ENCODE data around the gene PAXX. TPM values are rescaled to one million over a fixed set of nuclear protein-coding genes. Genes with fewer than 3 reads are reported as not detected.

The PAXX gene
- total RNA-seq, 2 experiments from 2014 or later, result 67.0 to 67.8 TPM

DNA sequence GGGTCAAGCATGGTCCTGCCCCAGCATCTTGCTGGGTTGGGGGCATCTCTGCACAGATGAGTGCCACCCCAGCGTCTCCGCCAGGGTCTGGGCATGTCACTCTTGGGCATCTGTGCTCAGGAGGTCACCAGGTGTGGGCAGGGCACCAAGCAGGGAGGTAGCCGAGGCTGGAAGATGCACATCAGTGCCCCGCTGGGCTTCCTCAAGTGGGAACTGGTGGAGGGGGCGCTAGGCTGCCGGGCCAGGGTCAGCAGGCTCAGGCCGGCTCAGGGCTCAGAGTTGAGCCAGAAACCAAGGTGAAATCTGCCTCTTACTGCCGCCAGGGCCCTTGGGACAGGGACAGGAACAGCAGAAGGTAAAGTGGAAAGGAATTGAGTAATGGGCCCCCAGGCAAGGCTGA, 43.7 kb downstream of the PAXX start:
- ATAC-seq (ENCODE audit: poor library complexity) (no peak), DNase-seq (no peak)
- ChIA-PET CTCF (interaction anchor here (0.8 to 2.9 kb wide), 14 partner anchors 10 to 252 kb away, joined by 3 to 20 read pairs (median 10); partner anchors contain the start of genes AJM1, CLIC3, MAN1B1 and NPDC1), POLR2A (interaction anchor here (0.6 to 2.4 kb wide), 6 partner anchors 13 to 245 kb away, joined by 3 to 9 read pairs (median 6); partner anchors contain the start of genes AJM1, MAN1B1, SAPCD2 and TMEM141)
- no peak overlapping the region for H3K4me3 ChIP-seq (ENCODE audit: low read length)
- H3K4me1 ChIP-seq (ENCODE audit: insufficient read depth, low read length), result peaks cover 42% of the 10 kb centered on the region
- H3K27ac ChIP-seq (ENCODE audit: low read depth in 1 of 2, low read length in 2 of 2), result no peak overlapping the region
- Mint-ChIP-seq H3K27ac (no peak overlapping the region), H3K36me3 (ENCODE audit: low read depth) (no peaks in the 10 kb centered on the region), H3K9me3 (no peaks in the 10 kb centered on the region), H3K4me3 (no peak overlapping the region), H3K27me3 (no peaks in the 10 kb centered on the region), H3K4me1 (ENCODE audit: low read depth) (peaks cover 33% of the 10 kb centered on the region)
- H3K27me3 ChIP-seq (ENCODE audit: control insufficient read depth in 1 of 2, insufficient read depth in 2 of 2, low read length in 2 of 2), result no peaks in the 10 kb centered on the region
- TF ChIP-seq CTCF (IDR thresholded peaks at IDR 0.05), result no peak
- no peaks in the 10 kb centered on the region for H3K9me3 ChIP-seq (ENCODE audit: control insufficient read depth in 1 of 2, insufficient read depth in 1 of 2, low read length in 2 of 2)
- intact Hi-C loops (cut with DNase I, micrococcal nuclease), result loop anchor here (1.0 to 2.0 kb wide), 4 partner anchors 31 to 249 kb away; partner anchors contain the start of gene AJM1 (in 1 of the 2)
- no peaks in the 10 kb centered on the region for H3K36me3 ChIP-seq (ENCODE audit: insufficient read depth, low read length)

DNA sequence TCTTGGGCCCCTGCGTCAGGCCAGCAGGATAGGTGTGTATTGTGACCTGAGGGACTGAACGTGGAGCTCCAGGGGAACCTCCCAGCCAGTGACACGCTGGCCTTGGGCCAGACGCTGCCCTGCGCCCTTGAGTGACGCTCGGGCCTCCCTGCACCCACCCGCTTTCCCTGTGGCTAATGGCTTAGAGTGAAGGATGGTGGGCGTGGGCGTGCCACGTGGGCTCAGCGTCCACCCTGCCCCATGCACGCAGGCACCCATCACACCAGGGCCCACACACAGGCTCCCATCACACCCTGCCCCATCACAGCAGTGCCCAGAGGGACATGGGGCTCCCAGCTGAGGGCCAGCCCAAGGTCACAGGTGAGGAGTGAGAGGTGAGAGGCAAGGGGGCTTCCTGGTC, 44.8 kb downstream of the PAXX start:
- Histone ChIP-seq H3K4me3 (ENCODE audit: low read length) (no peak overlapping the region), H3K27ac (ENCODE audit: low read depth in 1 of 2, low read length in 2 of 2) (no peak overlapping the region), H3K36me3 (ENCODE audit: insufficient read depth, low read length) (no peaks in the 10 kb centered on the region), H3K4me1 (ENCODE audit: insufficient read depth, low read length) (peaks cover 31% of the 10 kb centered on the region), H3K27me3 (ENCODE audit: control insufficient read depth in 1 of 2, insufficient read depth in 2 of 2, low read length in 2 of 2) (peaks cover 0 to 2% of the 10 kb centered on the region in 2 experiments), H3K9me3 (ENCODE audit: control insufficient read depth in 1 of 2, insufficient read depth in 1 of 2, low read length in 2 of 2) (peaks cover 0 to 4% of the 10 kb centered on the region in 2 experiments)
- ChIA-PET CTCF (no interaction called here), POLR2A (no interaction called here)
- Mint-ChIP-seq H3K36me3 (ENCODE audit: low read depth) (no peaks in the 10 kb centered on the region), H3K9me3 (no peaks in the 10 kb centered on the region), H3K4me3 (no peak overlapping the region), H3K27ac (no peak overlapping the region), H3K4me1 (ENCODE audit: low read depth) (peaks cover 27% of the 10 kb centered on the region), H3K27me3 (no peaks in the 10 kb centered on the region)
- intact Hi-C loops (cut with DNase I, micrococcal nuclease), result no loop called here
- DNase-seq (no peak), ATAC-seq (ENCODE audit: poor library complexity) (no peak)
- no peak for TF ChIP-seq CTCF (IDR thresholded peaks at IDR 0.05)

- Histone ChIP-seq H3K4me1 (ENCODE audit: insufficient read depth, low read length) (peaks cover 26% of the 10 kb centered on the region), H3K9me3 (ENCODE audit: control insufficient read depth in 1 of 2, insufficient read depth in 1 of 2, low read length in 2 of 2) (peaks cover 0 to 4% of the 10 kb centered on the region in 2 experiments), H3K27me3 (ENCODE audit: control insufficient read depth in 1 of 2, insufficient read depth in 2 of 2, low read length in 2 of 2) (peaks cover 0 to 2% of the 10 kb centered on the region in 2 experiments), H3K27ac (ENCODE audit: low read depth in 1 of 2, low read length in 2 of 2) (no peak overlapping the region), H3K36me3 (ENCODE audit: insufficient read depth, low read length) (no peaks in the 10 kb centered on the region), H3K4me3 (ENCODE audit: low read length) (no peak overlapping the region)
- Mint-ChIP-seq H3K27ac (no peak overlapping the region), H3K27me3 (no peaks in the 10 kb centered on the region), H3K4me1 (ENCODE audit: low read depth) (peaks cover 23% of the 10 kb centered on the region), H3K4me3 (no peak overlapping the region), H3K36me3 (ENCODE audit: low read depth) (no peaks in the 10 kb centered on the region), H3K9me3 (no peaks in the 10 kb centered on the region)
- ATAC-seq (ENCODE audit: poor library complexity), result no peak
- POLR2A ChIA-PET, result no interaction called here
- intact Hi-C loops (cut with DNase I, micrococcal nuclease), result no loop called here
- no peak for DNase-seq
- TF ChIP-seq CTCF (IDR thresholded peaks at IDR 0.05), result no peak
- CTCF ChIA-PET, result no interaction called here
These were observed 45.3 kb downstream of the PAXX start for GRCh38 chr9:137037483-137037882.
